ENCODE data around the gene HPS4. TPM values are rescaled to one million over a fixed set of nuclear protein-coding genes. Genes with fewer than 3 reads are reported as not detected.

HPS4 gene
- total RNA-seq, 2 experiments from 2014 or later: 61.6 to 67.0 TPM

DNA sequence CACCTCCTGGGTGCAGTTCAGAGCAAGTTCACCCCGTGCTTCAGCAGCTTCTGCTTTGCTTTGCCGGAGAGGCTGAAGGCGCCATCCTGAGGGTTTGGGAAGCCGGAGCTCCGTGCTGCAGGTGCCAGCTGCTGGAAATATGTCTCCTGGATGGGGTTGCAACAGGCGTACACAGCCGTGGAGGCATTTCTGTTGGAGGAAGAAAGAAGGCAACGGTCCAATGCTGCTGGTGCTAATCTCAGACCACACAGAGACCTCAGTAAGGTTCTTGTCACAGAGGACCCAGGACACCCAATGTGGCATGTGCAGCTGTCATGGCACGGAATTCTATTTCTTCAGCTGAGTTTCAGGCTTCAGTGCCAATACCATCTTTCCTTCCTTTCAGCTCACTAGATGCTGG lies 30.4 kb downstream of the HPS4 start:
- H3K27ac ChIP-seq (ENCODE audit: low read depth in 1 of 2, low read length in 2 of 2): no peak overlapping the region
- H3K4me1 ChIP-seq (ENCODE audit: insufficient read depth, low read length): no peaks in the 10 kb centered on the region
- no peak overlapping the region for H3K27ac Mint-ChIP-seq
- ATAC-seq (ENCODE audit: poor library complexity): no peak
- intact Hi-C loops (cut with DNase I, micrococcal nuclease): no loop called here
- no peaks in the 10 kb centered on the region for H3K4me1 Mint-ChIP-seq (ENCODE audit: low read depth)
- H3K27me3 Mint-ChIP-seq: no peaks in the 10 kb centered on the region
- no peak overlapping the region for H3K4me3 ChIP-seq (ENCODE audit: low read length)
- H3K4me3 Mint-ChIP-seq: no peak overlapping the region
- no peaks in the 10 kb centered on the region for H3K9me3 Mint-ChIP-seq
- H3K36me3 ChIP-seq (ENCODE audit: insufficient read depth, low read length): peaks cover 53% of the 10 kb centered on the region
- TF ChIP-seq, protein P1, sequence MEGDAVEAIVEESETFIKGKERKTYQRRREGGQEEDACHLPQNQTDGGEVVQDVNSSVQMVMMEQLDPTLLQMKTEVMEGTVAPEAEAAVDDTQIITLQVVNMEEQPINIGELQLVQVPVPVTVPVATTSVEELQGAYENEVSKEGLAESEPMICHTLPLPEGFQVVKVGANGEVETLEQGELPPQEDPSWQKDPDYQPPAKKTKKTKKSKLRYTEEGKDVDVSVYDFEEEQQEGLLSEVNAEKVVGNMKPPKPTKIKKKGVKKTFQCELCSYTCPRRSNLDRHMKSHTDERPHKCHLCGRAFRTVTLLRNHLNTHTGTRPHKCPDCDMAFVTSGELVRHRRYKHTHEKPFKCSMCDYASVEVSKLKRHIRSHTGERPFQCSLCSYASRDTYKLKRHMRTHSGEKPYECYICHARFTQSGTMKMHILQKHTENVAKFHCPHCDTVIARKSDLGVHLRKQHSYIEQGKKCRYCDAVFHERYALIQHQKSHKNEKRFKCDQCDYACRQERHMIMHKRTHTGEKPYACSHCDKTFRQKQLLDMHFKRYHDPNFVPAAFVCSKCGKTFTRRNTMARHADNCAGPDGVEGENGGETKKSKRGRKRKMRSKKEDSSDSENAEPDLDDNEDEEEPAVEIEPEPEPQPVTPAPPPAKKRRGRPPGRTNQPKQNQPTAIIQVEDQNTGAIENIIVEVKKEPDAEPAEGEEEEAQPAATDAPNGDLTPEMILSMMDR (IDR thresholded peaks at IDR 0.05): no peak
- H3K27me3 ChIP-seq (ENCODE audit: control insufficient read depth in 1 of 2, insufficient read depth in 2 of 2, low read length in 2 of 2): no peaks in the 10 kb centered on the region
- peaks cover 78% of the 10 kb centered on the region for H3K36me3 Mint-ChIP-seq (ENCODE audit: low read depth)
- DNase-seq: no peak
- ChIA-PET POLR2A (no interaction called here), CTCF (no interaction called here)
- no peaks in the 10 kb centered on the region for H3K9me3 ChIP-seq (ENCODE audit: control insufficient read depth in 1 of 2, insufficient read depth in 1 of 2, low read length in 2 of 2)

DNA sequence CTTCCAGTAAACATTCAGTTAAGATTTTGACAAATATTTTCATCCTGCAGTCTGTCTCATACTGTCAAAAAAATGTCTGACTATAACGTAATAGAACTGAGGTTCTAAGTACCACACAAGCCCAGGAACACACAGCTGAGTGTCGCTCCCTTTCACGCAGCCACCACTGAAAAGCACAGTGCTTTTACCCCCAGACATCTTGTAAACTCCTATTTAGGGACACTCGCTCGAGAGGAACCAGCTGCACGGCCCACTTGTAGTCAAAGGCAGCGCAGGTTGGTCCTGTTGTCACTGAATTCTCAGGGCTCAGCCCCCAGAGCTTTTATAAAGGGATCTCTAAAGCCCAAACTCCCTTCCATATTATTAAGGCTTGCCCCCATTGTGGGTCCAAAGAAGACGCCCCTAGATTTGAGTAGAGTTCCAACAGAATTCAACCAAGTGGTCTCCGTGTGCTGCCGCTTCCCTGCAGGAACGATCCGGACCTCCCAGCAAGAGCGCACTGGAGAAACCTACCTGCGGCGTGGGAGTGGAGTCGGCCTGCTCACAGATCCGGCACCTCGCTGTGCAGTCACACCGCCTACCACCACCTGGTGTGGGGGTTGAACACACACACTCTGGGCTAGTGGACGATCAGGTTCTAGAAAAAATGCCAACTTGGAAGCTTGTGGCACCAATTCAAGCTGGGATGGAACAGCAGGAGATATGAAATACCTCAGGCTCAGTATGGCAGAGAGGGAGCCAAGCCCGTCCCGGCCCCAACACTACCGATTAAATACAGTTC lies 31.2 kb downstream of the HPS4 start:
- Histone ChIP-seq H3K27me3 (ENCODE audit: control insufficient read depth in 1 of 2, insufficient read depth in 2 of 2, low read length in 2 of 2) (no peaks in the 10 kb centered on the region), H3K36me3 (ENCODE audit: insufficient read depth, low read length) (peaks cover 45% of the 10 kb centered on the region), H3K27ac (ENCODE audit: low read depth in 1 of 2, low read length in 2 of 2) (no peak overlapping the region), H3K9me3 (ENCODE audit: control insufficient read depth in 1 of 2, insufficient read depth in 1 of 2, low read length in 2 of 2) (no peaks in the 10 kb centered on the region), H3K4me1 (ENCODE audit: insufficient read depth, low read length) (no peaks in the 10 kb centered on the region), H3K4me3 (ENCODE audit: low read length) (no peak overlapping the region)
- no peak overlapping the region for H3K27ac Mint-ChIP-seq
- peaks cover 73% of the 10 kb centered on the region for H3K36me3 Mint-ChIP-seq (ENCODE audit: low read depth)
- DNase-seq (no peak), ATAC-seq (ENCODE audit: poor library complexity) (no peak)
- no peaks in the 10 kb centered on the region for H3K4me1 Mint-ChIP-seq (ENCODE audit: low read depth)
- POLR2A ChIA-PET: interaction anchor here (0.8 kb wide), 1 partner anchor 31 kb away, joined by 4 read pairs; the partner anchor contains the start of genes HPS4 and SRRD
- intact Hi-C loops (cut with DNase I, micrococcal nuclease): no loop called here
- no peaks in the 10 kb centered on the region for H3K27me3 Mint-ChIP-seq
- TF ChIP-seq, protein P1 (IDR thresholded peaks at IDR 0.05): no peak
- CTCF ChIA-PET: interaction anchor here (1.3 kb wide), 1 partner anchor 8 kb away, joined by 3 read pairs; no protein-coding TSS in a partner anchor
- no peaks in the 10 kb centered on the region for H3K9me3 Mint-ChIP-seq
- H3K4me3 Mint-ChIP-seq: no peak overlapping the region

DNA sequence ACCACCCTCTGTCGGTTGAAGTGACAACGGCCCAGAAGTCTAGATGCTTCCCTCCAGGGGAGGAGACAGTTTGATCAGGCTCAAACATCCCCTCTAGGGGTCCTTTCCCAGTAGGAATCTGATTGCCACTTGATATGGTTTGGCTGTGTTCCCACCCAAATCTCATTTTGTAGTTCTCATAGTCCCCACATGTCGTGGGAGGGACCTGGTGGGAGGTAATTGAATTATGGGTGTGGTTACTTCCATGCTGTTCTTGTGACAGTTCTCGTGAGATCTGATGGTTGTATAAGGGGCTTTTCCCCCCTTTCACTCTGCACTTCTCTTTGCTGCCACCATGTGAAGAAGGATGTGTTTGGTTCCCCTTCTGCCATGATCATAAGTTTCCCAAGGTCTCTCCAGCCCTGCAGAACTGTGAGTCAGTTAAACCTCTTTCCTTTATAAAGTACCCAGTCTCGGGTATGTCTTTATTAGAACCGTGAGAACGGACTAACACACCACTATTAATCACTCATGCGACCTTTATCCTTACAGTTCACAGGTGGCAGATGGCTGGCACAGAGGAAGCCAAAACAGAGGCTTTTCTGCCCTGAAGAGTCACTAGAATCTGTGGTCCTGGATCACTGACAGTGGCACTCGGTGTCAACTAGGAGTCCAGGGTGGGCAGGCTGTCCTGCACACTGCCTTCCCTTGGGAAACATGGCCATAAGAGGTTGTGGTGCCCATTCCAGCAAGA lies 33.0 kb downstream of the HPS4 start:
- no peak for DNase-seq
- no peak overlapping the region for H3K4me3 ChIP-seq (ENCODE audit: low read length)
- no peaks in the 10 kb centered on the region for H3K9me3 ChIP-seq (ENCODE audit: control insufficient read depth in 1 of 2, insufficient read depth in 1 of 2, low read length in 2 of 2)
- H3K27me3 ChIP-seq (ENCODE audit: control insufficient read depth in 1 of 2, insufficient read depth in 2 of 2, low read length in 2 of 2): no peaks in the 10 kb centered on the region
- no peaks in the 10 kb centered on the region for H3K27me3 Mint-ChIP-seq
- no peak overlapping the region for H3K4me3 Mint-ChIP-seq
- no peaks in the 10 kb centered on the region for H3K4me1 ChIP-seq (ENCODE audit: insufficient read depth, low read length)
- CTCF ChIA-PET: no interaction called here
- H3K36me3 ChIP-seq (ENCODE audit: insufficient read depth, low read length): peaks cover 38% of the 10 kb centered on the region
- POLR2A ChIA-PET: no interaction called here
- TF ChIP-seq, protein P1 (IDR thresholded peaks at IDR 0.05): no peak
- no peak overlapping the region for H3K27ac Mint-ChIP-seq
- no peaks in the 10 kb centered on the region for H3K9me3 Mint-ChIP-seq
- ATAC-seq (ENCODE audit: poor library complexity): no peak
- intact Hi-C loops (cut with DNase I, micrococcal nuclease): no loop called here
- no peak overlapping the region for H3K27ac ChIP-seq (ENCODE audit: low read depth in 1 of 2, low read length in 2 of 2)
- no peaks in the 10 kb centered on the region for H3K4me1 Mint-ChIP-seq (ENCODE audit: low read depth)
- H3K36me3 Mint-ChIP-seq (ENCODE audit: low read depth): peaks cover 55% of the 10 kb centered on the region

All from CD4-positive, alpha-beta T cell (primary cell).